T-helper 17 cell (primary cell): ENCODE measurements around the gene TRIM66. TPM values are rescaled to one million over a fixed set of nuclear protein-coding genes. Genes with fewer than 3 reads are reported as not detected.
A peak's percentile ranks its signal among the peaks of the same experiment; 100 is the strongest.

Experiments
- ATAC-seq: fragments of 150-1000 bp; cut with Tn5 transposase; 2 replicates; pipeline ENCODE4 v1.10.0; 2021; ENCODE audit warnings: mild to moderate bottlenecking, moderate library complexity
- DNase-seq, 3 donors: peaks; one replicate each; pipeline versions ENCODE4 v3.0.0 to v3.0.0-alpha.2; 2020 to 2021
- H3K9me3 ChIP-seq: one replicate; pipeline ENCODE4 v1.7.0; 2013; ENCODE audit warnings: low read length, mild to moderate bottlenecking; ENCODE audit not compliant: control insufficient read depth, poor library complexity, severe bottlenecking
- H3K27ac Mint-ChIP-seq: one replicate; pipeline ENCODE4 v1.8.0; 2022; ENCODE audit warnings: mild to moderate bottlenecking, moderate library complexity, mixed read lengths
- H3K27me3 Mint-ChIP-seq: one replicate; pipeline ENCODE4 v1.8.0; 2022; ENCODE audit warnings: mixed read lengths
- H3K36me3 Mint-ChIP-seq: one replicate; pipeline ENCODE4 v1.8.0; 2022; ENCODE audit warnings: low read depth, mixed read lengths
- H3K4me1 Mint-ChIP-seq: one replicate; pipeline ENCODE4 v1.8.0; 2022; ENCODE audit warnings: mild to moderate bottlenecking, mixed read lengths
- H3K4me3 Mint-ChIP-seq: one replicate; pipeline ENCODE4 v1.8.0; 2022; ENCODE audit warnings: mild to moderate bottlenecking, moderate library complexity, mixed read lengths
- total RNA-seq, 4 donors: library from RNA in 2 of 4; stranded (reverse) in 2 of 4; gene quantifications; one replicate each; pipeline ENCODE4 v1.2.3 and lab custom pipeline; 2022 to 2026

TRIM66 gene
- total RNA-seq, 2 donors from 2014 or later, result 20.0 to 23.5 TPM

DNA sequence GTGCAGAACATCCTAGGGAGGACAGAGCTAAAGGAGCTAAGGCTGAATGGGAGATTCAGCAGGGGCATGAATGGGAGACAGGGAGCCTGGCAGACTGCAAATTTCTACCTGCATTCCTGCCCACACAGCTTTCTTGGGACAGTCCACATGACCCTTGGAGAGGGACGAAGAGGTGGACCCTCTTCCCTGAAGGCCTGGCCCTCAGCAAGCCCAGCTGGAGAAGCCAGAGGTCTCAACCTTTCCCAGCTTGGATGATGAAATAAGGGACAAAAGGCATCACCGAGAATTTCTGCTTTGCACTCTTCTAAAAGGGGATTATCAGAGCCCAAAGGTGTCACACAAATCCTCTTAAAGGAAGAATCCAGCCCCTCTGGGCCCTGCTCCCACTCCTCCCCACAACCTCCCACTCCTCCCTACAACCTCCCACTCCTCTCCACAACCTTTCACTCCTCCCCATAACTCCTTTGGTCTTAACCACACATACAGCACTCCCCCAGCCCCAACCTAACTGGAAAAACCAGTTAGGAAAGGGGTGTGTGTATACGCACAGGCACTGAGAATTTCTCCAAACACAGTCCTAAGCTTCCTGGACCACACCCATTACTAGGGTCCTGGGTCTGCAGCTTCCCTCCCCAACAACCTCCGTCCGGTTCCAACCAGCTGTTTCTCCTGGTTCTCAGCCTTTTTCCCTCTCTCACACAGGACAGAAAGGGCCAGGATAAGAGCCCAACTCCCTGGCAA lies 38.6 kb upstream of the TRIM66 start:
- H3K4me3 Mint-ChIP-seq, result no peak overlapping the region
- H3K27ac Mint-ChIP-seq, result no peak overlapping the region
- H3K9me3 ChIP-seq, result no peaks in the 10 kb centered on the region
- ATAC-seq (no peak), DNase-seq (no peak)
- no peaks in the 10 kb centered on the region for H3K36me3 Mint-ChIP-seq
- H3K4me1 Mint-ChIP-seq, result peaks cover 4% of the 10 kb centered on the region
- H3K27me3 Mint-ChIP-seq, result peaks cover 21% of the 10 kb centered on the region

DNA sequence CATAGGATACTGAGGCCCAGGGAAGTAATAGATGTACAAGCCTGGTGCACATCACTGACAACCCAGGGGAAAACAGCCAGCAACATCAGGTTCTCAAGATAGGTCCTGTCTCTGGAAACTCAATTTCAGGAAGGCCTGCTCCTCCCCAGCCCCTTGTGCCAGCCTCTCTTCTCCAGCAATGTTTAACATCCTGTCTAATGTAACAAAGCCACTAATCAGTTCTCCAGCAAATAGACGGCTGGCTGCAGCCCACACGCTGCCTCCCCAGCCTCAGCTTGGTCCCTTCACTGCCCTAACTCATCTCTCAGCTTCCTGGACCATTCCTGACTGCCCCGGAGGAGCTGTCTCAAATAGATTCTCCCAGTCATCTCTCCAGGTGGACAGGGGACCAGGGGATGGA lies 37.9 kb upstream of the TRIM66 start:
- H3K9me3 ChIP-seq, result no peaks in the 10 kb centered on the region
- ATAC-seq (no peak), DNase-seq (no peak)
- H3K27me3 Mint-ChIP-seq, result peaks cover 26% of the 10 kb centered on the region
- peak overlapping the region; percentile 25 for H3K4me3 Mint-ChIP-seq
- H3K4me1 Mint-ChIP-seq, result peaks cover 4% of the 10 kb centered on the region
- H3K36me3 Mint-ChIP-seq, result no peaks in the 10 kb centered on the region
- H3K27ac Mint-ChIP-seq, result no peak overlapping the region

DNA sequence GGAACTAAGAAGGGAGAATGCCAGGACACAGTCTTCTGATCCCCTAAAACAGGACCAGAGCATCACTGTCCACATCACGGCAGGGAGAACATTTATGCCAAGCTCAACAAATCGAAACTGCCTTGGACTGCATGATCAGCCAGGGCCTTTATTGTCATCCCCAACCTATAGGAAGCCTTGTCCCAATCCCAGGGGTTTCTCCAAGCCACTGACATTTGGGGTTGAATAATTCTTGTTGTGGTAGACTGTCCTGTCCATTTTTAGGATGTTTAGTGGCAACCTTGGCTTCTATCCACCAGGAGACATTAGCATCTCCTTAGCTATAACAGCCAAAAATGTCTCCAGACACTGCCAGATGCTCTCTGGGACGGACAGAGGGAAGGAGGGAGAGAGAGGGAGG lies 37.3 kb upstream of the TRIM66 start:
- peaks cover 28% of the 10 kb centered on the region for H3K27me3 Mint-ChIP-seq
- H3K27ac Mint-ChIP-seq, result no peak overlapping the region
- H3K9me3 ChIP-seq, result no peaks in the 10 kb centered on the region
- peaks cover 4% of the 10 kb centered on the region for H3K4me1 Mint-ChIP-seq
- H3K36me3 Mint-ChIP-seq, result no peaks in the 10 kb centered on the region
- DNase-seq, result no peak
- no peak overlapping the region for H3K4me3 Mint-ChIP-seq
- ATAC-seq, result no peak

DNA sequence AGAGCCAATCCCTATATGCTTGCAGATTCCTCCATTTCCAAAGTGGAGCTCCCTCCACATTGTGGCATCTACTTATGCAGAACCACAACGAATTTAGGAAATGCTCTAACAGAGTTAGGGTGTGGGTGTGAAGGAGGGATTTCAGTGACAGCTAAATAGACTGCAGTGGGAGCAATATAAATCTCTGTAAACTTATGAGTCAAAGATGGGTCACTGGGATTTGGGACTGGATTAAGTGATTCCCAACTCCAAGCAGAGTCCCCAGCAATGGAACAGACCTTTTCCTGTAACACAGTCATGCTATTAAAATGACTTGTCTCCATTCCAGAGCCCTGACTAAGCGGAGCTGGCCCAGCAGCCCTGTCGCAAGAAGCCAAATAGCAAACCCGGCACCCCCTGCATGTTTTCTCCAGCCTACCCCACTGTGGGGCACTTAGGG lies 36.8 kb upstream of the TRIM66 start:
- no peak overlapping the region for H3K4me3 Mint-ChIP-seq
- H3K27me3 Mint-ChIP-seq, result peaks cover 33% of the 10 kb centered on the region
- no peaks in the 10 kb centered on the region for H3K36me3 Mint-ChIP-seq
- H3K4me1 Mint-ChIP-seq, result peaks cover 4% of the 10 kb centered on the region
- no peaks in the 10 kb centered on the region for H3K9me3 ChIP-seq
- H3K27ac Mint-ChIP-seq, result no peak overlapping the region
- DNase-seq (no peak), ATAC-seq (no peak)

DNA sequence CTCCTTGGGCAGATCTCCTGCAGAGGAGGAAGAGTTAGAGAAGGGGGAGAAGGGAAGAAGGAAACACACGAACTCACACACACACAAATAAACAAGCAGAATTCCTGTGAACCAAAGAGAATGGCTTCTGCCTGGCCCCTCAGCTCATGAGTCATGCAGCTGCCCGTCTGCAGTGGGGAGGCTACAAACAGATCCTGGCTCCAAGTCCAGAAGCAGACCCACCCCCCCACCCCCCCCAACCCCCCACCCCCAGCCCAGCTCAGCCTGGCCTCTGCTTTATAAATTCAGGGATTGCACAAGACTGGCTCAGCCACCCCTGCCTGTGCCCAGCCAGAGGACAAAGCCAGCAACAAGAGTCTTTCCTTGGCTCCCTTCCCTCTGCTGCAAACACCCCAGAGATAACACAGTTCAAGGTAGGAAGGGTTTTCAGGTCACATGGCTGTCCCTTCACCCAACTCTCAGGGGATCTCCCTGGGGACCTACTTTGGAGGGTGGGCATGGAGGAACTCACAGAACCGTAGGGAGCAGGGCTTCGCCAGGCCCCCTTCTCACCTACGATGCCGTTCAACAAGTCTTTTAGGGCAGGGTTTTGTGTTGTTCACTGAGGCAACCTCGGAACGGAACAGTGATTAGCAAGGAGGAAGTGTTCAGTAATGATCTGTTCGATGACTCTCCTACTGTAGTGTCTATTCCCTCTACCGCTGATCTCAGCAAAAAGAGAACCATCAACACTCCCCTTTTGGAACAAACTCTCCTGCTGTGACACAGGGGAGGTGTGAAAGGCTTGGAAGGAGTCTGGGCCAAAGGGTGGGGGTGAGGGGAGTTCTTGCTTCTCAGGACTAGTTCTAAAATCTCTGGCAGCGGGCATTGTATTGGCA lies 35.6 kb upstream of the TRIM66 start:
- H3K9me3 ChIP-seq, result no peaks in the 10 kb centered on the region
- Mint-ChIP-seq H3K27ac (no peak overlapping the region), H3K4me1 (peaks cover 4% of the 10 kb centered on the region), H3K36me3 (no peaks in the 10 kb centered on the region), H3K4me3 (no peak overlapping the region), H3K27me3 (peaks cover 33% of the 10 kb centered on the region)
- no peak for ATAC-seq
- DNase-seq, result no peak

DNA sequence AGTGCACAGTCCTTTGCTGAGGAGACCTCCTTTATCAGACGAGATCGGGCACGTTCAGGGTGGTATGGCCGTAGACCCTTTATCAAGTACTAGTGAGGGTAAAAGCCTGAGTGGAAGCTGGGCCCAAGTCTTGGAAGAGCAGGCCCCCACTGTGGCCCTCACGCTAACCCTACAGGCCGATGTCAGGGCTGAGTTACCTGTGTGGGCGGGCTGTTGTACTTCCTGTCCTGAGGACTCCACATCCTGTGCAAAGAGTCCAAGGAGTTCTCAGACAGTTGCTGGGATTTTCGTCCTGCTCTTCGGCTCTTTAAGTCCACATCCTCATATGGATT lies 35.0 kb upstream of the TRIM66 start:
- no peak overlapping the region for H3K27ac Mint-ChIP-seq
- DNase-seq (no peak), ATAC-seq (no peak)
- H3K36me3 Mint-ChIP-seq, result no peaks in the 10 kb centered on the region
- H3K4me3 Mint-ChIP-seq, result no peak overlapping the region
- peaks cover 27% of the 10 kb centered on the region for H3K27me3 Mint-ChIP-seq
- peaks cover 4% of the 10 kb centered on the region for H3K4me1 Mint-ChIP-seq
- no peaks in the 10 kb centered on the region for H3K9me3 ChIP-seq

DNA sequence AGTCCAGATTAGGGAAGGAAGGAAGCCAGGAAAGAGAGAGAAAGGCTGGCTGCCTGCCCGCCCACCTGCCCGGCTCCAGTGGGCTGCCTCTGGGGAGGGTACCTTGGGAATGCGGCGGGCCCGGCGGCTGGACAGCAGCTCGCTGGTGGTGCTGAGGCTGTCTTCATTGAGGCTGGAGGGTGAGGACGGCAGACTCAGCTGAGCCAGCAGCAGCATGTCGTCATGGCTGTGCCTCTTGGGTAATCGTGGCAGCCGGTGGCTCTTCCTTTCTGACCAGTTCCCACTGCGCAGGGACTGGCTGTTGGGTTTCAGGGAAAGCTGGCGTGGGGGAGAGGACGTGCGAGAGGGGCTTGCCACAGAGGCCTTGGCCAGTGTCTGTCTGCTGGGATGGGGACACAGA lies 33.0 kb upstream of the TRIM66 start:
- no peaks in the 10 kb centered on the region for H3K9me3 ChIP-seq
- DNase-seq, result no peak
- H3K27me3 Mint-ChIP-seq, result peaks cover 23% of the 10 kb centered on the region
- no peak overlapping the region for H3K4me3 Mint-ChIP-seq
- H3K4me1 Mint-ChIP-seq, result peaks cover 4% of the 10 kb centered on the region
- ATAC-seq, result no peak
- H3K36me3 Mint-ChIP-seq, result no peaks in the 10 kb centered on the region
- no peak overlapping the region for H3K27ac Mint-ChIP-seq

DNA sequence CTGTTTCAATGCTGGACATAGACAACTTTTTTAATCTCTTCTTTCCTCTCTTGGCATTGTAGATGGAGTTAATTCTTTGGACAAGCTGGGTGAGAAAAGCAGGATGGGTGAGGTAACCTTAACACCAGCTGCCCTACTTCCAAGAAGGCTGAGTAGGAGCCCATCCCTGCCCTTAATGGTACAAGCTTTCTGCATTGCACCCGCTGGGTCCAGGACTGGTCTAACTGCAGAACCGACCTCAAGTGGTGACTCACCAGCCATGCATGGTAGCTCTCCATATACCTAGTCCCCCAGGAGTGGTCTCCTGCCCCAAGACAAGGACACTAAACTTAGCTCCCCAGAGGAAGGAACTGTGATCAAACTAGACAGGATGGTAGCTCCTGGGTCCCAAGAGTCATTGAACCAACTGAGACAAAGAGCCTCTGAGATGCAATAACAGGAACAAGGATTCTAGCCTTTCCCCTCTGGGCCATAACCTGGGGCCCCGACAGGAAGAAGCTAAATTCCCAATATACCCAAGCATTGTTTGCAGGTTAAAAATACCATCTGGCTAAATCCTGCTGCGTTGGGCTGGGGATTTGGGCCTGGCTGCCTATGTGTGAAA lies 32.3 kb upstream of the TRIM66 start:
- no peak overlapping the region for H3K27ac Mint-ChIP-seq
- peaks cover 19% of the 10 kb centered on the region for H3K27me3 Mint-ChIP-seq
- ATAC-seq (no peak), DNase-seq (no peak)
- peaks cover 4% of the 10 kb centered on the region for H3K4me1 Mint-ChIP-seq
- no peaks in the 10 kb centered on the region for H3K36me3 Mint-ChIP-seq
- no peak overlapping the region for H3K4me3 Mint-ChIP-seq
- H3K9me3 ChIP-seq, result no peaks in the 10 kb centered on the region

DNA sequence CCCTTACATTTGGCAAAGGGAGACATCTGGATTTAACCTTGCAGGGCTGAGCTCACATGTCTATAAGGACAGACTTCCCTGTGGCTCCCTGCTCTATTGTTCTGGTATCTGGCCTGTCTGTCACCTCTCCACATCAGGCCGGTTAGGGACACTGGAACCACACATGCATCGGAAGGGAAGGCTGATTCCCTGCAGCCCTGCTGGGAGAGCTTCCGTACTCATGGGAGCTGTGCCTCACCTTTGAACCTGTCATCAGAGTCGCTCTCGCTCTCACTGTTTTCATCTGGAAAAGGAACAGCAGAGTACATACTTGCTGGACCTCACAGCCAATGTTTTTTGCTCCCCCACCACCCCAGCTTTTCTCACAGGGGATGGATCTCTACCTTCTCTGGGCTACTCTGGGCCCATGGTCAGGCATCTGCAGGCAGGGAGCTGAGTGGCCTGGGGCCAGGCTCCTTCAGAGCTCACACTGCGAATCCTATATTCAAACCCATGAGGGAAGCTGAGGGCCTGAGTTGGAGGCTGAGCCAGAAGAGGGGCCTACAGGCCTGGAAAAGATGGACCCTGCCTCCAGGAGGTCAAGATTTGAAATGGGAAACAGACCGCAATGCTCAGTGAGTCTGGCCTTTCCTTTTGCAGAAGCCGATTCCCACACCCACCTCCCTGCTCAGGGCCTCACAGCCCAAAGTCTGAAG lies 31.4 kb upstream of the TRIM66 start:
- ATAC-seq (no peak), DNase-seq (no peak)
- no peaks in the 10 kb centered on the region for H3K36me3 Mint-ChIP-seq
- H3K27ac Mint-ChIP-seq, result no peak overlapping the region
- peaks cover 4% of the 10 kb centered on the region for H3K4me1 Mint-ChIP-seq
- H3K27me3 Mint-ChIP-seq, result peaks cover 24% of the 10 kb centered on the region
- H3K9me3 ChIP-seq, result no peaks in the 10 kb centered on the region
- H3K4me3 Mint-ChIP-seq, result no peak overlapping the region

DNA sequence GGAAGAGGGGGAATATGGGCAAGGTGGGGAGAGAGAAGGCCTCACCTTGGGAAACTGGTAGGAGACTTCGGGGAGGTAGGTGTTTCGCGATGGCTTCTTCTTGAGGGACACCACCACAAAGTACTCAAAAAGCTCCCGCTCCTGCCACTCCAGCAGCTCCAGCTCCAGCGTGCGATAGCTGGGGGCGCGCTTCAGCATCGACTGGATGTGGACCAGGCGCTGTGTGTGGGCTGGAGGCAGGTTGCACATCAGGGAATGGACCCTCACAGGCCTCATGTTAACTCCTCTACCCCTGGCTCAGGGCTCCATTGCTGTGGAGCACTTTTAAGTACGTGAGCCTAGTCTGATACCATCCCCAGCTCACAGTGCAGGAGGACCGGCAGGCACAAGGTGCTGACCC lies 30.0 kb upstream of the TRIM66 start:
- Mint-ChIP-seq H3K27me3 (peaks cover 24% of the 10 kb centered on the region), H3K36me3 (no peaks in the 10 kb centered on the region), H3K4me3 (no peak overlapping the region), H3K27ac (peak overlapping the region; percentile 27), H3K4me1 (peaks cover 4% of the 10 kb centered on the region)
- no peaks in the 10 kb centered on the region for H3K9me3 ChIP-seq
- DNase-seq (no peak), ATAC-seq (no peak)

DNA sequence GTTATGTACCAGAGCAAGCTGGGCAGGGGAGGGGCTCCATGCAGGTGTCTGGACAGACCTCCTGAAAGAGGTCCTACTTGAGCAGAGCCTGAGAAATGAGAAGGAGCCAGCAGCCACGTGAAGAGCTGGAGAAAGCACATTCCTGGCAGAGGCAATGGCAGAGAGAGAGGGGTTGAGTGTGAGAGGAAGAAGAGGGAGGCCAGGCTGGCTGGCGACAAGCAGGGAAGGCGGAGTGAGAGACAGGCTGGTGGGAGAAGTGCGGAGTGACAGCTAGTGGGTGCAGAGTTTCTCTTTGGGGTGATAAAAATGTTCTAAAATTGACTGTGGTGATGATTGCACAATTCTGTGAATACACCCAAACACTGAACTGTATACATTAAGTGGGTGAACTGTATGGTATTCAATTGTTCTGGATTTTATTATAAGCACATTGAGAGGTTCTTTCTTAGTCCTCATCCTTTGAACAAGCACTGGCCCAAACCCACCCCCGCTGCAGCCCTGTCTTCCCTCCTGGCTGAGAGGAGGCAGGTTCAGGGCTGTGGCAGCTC lies 29.5 kb upstream of the TRIM66 start:
- Mint-ChIP-seq H3K27ac (peak overlapping the region; percentile 27), H3K36me3 (no peaks in the 10 kb centered on the region), H3K27me3 (peaks cover 24% of the 10 kb centered on the region), H3K4me1 (no peaks in the 10 kb centered on the region), H3K4me3 (no peak overlapping the region)
- H3K9me3 ChIP-seq, result no peaks in the 10 kb centered on the region
- DNase-seq (no peak), ATAC-seq (no peak)

DNA sequence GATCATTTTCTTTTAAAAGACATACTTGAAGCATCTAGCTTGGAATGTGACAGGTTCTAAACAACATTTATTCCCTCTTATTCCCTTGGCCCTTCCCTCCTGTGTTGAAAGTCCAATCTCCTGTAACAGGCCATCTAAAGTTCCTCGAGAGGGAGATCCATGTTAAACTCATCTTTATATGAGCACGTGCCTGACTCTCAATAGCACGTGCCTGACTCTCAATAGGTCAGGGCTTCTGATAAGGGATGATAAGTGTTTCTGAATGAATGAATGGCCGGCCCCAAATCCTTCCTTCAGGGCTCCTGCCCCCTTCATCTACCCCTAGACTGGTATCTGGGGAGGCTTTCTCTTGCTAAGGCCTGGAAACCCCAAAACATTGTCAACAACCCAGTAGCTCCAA lies 27.3 kb upstream of the TRIM66 start:
- no peaks in the 10 kb centered on the region for H3K36me3 Mint-ChIP-seq
- ATAC-seq, result no peak

More for the DNA sequence above, 27.3 kb upstream of the TRIM66 start:
- H3K4me1 Mint-ChIP-seq, result peaks cover 2% of the 10 kb centered on the region
- no peak overlapping the region for H3K4me3 Mint-ChIP-seq
- no peak for DNase-seq
- no peaks in the 10 kb centered on the region for H3K9me3 ChIP-seq
- no peak overlapping the region for H3K27ac Mint-ChIP-seq
- peaks cover 22% of the 10 kb centered on the region for H3K27me3 Mint-ChIP-seq
